GM21381 (cell line): Measurements from ENCODE around the gene CYP2B6.
"Not testable (repeated sequence)": the region's sequence is repeated elsewhere in the genome, so short reads cannot be mapped to it uniquely, and the experiment has no call there.

Experiments
- ATAC-seq: cut with Tn5 transposase; IDR thresholded peaks from one replicate; pipeline ENCODE4 v1.9.1; 2021; ENCODE audit warnings: mild to moderate bottlenecking, moderate library complexity; ENCODE audit not compliant: unreplicated experiment

Gene CYP2B6

DNA sequence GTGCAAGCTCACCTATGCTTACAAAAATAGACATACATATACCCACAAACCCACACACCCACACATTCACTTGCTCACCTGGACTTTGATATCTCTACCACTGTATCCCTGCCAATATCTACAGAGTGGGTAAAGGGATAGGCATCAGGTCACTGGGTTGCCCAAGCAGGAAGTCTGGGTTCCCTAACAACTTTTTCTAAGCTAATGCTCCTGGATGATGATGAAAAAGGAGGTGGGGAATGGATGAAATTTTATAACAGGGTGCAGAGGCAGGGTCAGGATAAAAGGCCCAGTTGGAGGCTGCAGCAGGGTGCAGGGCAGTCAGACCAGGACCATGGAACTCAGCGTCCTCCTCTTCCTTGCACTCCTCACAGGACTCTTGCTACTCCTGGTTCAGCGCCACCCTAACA lies at the start of gene CYP2B6:
CYP2B6 (plus strand) TSS at position 311 of the 410 bp plus-strand sequence; CDS start at position 335, 24 bp downstream.
- no peak for ATAC-seq

GRCh38 chr19:40941481-40942219 lies 49.4 kb upstream of the CYP2B6 start:
- no peak for ATAC-seq

GRCh38 chr19:40945645-40946044 lies 45.4 kb upstream of the CYP2B6 start:
- ATAC-seq, result no peak

DNA sequence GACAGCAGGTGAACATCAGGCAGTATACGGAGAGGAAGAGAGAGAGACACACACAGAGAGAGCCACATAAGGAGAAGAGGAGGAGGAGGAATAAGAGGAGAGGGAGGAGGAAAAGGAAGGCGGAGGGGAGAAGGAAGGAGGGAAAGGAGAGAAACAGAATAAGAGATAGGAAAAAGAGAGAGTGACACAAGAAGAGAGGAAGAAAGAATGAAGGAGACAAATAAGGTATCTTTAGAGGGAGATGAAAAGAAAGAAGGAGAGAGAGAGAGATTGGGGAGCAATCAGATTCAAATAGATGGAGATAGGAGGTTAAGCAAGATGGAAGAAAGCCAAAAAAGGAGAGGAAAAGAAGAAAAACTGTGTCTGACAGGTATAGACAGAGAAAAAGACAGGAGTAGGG lies 44.0 kb upstream of the CYP2B6 start:
- ATAC-seq, result no peak

- no peak for ATAC-seq
These were observed 43.5 kb upstream of the CYP2B6 start for GRCh38 chr19:40947573-40947972.

DNA sequence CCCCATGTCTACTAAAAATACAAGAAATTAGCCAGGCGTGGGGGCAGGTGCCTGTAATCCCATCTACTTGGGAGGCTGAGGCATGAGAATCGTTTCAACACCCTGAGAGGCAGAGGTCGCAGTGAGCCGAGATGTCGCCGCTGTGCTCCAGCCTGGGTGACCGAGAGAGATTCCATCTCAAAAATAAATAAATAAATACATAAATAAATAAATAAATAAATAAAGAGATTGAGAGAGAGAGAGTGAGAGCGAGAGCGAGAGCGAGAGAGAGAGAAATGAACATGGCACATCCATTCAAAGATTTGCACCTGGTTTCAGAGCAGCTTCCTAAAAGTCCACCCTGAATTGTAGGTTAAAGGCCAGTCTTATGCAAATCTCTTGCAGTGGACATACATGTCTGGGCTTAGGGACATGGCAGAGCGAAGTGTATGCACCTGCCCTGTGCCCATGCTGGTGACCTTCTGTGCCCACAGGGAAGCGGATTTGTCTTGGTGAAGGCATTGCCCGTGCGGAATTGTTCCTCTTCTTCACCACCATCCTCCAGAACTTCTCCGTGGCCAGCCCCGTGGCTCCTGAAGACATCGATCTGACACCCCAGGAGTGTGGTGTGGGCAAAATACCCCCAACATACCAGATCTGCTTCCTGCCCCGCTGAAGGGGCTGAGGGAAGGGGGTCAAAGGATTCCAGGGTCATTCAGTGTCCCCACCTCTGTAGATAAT lies 42.3 kb upstream of the CYP2B6 start:
- ATAC-seq, result no peak

- ATAC-seq, result no peak
These were observed 36.5 kb upstream of the CYP2B6 start for GRCh38 chr19:40954573-40954972.

DNA sequence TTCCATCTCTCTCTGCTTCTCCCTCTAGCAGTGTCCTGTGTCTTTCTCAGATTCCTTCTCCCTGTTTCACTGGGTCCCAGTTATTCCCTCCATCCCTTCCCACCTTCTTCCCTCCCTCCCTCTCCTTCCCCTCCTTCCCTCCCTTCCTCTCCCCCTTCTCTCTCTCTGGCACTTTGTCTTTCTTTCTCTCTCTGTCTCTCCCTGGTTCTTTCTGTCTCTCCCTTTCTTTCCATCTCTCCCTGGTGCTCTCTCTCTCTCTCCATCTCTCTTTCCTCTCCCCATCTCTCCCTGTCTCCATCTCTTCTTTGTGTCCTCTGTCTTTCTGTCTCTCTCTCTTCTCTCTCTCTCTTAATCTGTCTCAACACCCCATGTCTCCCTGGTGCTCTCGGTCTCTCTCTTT lies 31.7 kb upstream of the CYP2B6 start:
- no peak for ATAC-seq

DNA sequence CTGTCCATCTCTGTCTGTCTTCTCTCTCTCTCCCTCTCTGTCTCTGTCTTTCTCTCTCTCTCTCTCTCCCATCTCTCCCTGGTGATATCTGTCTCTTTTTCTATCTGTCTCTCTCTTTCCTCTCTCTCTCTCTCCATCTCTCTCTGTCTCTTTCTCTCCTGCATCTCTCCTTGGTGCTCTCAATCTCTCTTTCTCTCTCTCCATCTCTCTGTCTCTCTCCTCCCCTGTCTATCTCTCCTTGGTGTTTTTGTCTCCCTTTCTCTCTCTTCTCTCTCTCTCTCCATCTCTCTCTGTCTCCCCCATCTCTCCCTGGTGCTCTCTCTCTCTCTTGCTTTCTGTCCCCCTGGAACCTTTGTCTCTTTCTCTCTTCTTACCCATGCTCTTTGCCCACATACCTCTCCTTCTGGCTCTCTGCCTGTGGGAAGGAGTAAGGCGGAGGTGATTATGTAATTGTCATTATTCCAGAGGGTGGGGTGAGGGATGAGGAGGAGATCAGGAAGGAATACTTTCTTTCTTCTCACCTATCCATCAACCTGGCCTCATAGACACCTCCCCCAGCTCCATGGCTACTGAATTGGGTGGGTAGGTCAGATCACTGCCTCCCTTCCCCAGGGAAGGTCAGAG lies 30.9 kb upstream of the CYP2B6 start:
- ATAC-seq, result no peak

- no peak for ATAC-seq
These were observed 30.3 kb upstream of the CYP2B6 start for GRCh38 chr19:40960780-40961179.

DNA sequence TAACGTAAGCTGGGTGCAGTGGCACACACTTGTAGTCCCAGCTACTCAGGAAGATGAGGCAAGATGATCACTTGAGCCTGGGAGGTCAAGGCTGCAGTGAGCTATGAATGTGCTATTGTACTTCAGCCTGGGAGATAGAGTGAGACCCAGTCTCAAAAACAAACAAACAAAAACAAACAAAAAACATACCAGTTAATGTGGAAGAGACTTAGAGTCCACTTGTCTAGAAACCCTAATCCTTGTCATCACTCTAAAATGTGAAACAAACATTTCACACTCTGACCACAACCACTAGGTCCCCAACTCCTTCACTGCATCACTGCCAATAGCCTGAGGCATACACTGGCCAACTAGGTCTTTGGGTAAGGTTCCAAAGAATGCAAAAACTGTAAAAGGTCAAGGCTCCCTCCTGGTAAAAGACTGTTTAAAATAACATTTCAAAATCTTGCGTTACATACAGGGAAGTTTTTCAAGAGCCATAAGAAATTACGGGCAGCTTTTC lies 28.6 kb upstream of the CYP2B6 start:
- no peak for ATAC-seq

DNA sequence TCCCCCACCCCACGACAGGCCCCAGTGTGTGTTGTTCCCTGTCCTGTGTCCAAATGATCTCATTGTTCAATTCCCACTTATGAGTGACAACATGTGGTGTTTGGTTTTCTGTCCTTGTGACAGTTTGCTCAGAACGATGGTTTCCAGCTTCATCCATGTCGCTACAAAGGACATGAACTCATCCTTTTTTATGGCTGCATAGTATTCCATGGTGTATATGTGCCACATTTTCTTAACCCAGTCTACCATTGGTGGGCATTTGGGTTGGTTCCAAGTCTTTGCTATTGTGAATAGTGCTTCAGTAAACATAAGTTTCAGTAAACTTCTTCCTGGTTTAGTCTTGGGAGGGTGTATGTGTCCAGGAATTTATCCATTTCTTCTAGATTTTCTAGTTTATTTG lies 26.7 kb upstream of the CYP2B6 start:
- ATAC-seq, result not testable (repeated sequence)

DNA sequence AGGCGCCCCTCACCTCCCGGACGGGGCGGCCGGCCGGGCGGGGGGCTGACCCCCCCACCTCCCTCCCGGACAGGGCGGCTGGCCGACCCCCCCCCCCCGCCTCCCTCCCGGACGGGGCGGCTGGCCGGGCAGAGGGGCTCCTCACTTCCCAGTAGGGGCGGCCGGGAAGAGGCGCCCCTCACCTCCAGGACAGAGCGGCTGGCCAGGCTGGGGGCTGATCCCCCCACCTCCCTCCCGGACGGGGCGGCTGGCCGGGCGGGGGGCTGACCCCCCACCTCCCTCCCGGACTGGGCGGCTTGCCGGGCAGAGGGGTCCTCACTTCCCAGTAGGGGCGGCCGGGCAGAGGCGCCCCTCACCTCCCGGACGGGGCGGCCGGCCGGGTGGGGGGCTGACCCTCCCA lies 25.7 kb upstream of the CYP2B6 start:
- not testable (repeated sequence) for ATAC-seq

DNA sequence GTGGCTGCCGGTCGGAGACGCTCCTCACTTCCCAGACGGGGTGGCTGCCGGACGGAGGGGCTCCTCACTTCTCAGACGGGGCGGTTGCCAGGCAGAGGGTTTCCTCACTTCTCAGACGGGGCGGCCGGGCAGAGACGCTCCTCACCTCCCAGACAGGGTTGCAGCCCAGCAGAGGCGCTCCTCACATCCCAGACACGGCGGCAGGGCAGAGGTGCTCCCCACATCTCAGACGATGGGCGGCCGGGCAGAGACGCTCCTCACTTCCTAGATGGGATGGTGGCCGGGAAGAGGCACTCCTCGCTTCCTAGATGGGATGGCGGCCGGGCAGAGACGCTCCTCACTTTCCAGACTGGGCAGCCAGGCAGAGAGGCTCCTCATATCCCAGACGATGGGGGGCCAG lies 24.5 kb upstream of the CYP2B6 start:
- not testable (repeated sequence) for ATAC-seq

DNA sequence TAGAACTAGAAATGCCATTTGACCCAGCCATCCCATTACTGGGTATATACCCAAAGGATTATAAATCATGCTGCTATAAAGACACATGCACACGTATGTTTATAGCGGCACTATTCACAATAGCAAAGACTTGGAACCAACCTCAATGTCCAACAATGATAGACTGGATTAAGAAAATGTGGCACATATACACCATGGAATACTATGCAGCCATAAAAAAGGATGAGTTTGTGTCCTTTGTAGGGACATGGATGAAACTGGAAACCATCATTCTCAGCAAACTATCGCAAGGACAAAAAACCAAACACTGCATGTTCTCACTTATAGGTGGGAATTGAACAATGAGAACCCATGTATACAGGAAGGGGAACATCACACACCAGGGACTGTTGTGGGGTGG lies 23.0 kb upstream of the CYP2B6 start:
- ATAC-seq, result not testable (repeated sequence)

DNA sequence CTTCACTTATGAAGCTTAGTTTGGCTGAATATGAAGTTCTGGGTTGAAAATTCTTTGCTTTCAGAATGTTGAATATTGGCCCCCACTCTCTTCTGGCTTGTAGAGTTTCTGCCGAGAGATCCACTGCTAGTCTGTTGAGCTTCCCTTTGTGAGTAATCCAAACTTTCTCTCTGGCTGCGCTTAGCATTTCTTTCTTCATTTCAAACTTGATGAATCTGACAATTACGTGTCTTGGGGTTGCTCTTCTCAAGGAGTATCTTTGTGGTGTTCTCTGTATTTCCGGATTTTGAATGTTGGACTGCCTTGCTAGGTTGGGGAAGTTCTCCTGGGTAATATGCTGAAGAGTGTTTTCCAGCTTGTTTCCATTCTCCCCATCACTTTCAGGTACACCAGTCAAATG lies 21.4 kb upstream of the CYP2B6 start:
- not testable (repeated sequence) for ATAC-seq

DNA sequence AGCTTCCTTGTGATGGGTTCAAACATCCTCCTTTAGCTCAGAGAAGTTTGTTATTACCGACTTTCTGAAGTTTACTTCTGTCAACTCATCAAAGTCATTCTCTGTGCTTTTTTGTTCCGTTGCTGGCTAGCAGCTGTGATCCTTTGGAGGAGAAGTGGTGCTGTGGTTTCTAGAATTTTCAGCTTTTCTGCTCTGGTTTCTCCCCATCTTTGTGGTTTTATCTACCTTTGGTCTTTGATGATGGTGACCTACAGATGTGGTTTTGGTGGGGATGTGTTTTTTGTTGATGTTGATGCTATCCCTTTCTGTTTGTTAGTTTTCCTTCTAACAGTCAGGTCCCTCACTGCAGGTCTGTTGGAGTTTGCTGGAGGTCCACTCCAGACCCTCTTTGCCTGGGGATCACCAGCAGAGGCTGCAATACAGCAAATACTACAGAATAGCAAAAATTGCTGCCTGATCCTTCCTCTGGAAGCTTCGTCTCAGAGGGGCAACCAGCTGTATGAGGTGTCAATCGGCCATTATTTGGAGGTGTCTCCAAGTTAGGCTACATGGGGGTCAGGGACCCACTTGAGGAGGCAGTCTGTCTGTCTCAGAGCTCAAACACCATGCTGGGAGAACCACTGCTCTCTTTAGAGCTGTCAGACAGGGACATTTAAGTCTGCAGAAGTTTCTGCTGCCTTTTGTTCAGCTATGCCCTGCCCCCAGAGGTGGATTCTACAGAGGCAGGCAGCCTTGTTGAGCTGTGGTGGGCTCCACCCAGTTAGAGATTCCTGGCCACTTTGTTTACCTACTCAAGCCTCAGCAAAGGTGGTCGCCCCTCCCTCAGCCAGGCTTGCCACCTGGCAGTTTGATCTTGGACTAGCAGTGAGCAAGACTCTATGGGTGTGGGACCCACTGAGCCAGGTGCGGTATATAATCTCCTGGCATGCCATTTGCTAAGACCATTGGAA lies 20.4 kb upstream of the CYP2B6 start:
- not testable (repeated sequence) for ATAC-seq

DNA sequence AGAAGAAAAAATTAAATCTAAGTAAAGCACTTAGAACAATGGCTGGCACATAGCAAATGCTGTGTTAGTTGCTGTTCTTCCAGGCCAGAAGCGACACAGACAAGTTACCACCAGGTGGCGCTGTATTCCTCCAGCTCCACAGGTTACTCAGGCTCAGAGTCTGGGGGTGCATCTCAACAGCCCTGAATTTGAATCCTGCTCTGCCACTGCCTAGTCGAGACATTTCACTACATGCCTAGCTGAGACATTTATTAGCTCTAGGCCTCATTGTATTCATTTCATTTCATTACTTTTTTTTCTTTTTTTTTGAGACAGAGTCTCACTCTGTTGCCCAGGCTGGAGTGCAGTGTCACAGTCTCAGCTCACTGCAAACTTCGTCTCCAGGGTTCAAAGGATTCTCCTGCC lies 16.4 kb upstream of the CYP2B6 start:
- no peak for ATAC-seq

GRCh38 chr19:40976134-40976533 lies 14.9 kb upstream of the CYP2B6 start:
- ATAC-seq, result no peak

DNA sequence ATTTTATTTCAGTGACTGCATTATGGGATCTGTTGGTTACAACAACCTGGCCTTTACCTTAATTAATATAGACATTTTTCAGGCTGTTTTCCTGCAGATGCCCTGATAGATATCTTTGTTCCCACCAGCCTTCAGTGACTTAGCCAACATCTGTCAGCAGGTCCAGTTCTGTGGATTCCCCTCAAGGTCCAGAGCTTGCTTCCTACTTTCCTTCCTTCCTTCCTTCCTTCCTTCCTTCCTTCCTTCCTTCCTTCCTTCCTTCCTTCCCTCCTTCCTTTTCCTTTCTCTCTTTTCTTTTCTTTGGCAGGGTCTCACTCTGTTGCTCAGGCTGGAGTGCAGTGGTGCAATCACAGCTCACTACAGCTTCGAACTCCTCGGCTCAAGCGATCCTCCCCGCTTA lies 14.4 kb upstream of the CYP2B6 start:
- no peak for ATAC-seq

GRCh38 chr19:40979759-40980158 lies 11.3 kb upstream of the CYP2B6 start:
- ATAC-seq, result not testable (repeated sequence)
